ENCODE measurements around the gene TEAD4.

DNA sequence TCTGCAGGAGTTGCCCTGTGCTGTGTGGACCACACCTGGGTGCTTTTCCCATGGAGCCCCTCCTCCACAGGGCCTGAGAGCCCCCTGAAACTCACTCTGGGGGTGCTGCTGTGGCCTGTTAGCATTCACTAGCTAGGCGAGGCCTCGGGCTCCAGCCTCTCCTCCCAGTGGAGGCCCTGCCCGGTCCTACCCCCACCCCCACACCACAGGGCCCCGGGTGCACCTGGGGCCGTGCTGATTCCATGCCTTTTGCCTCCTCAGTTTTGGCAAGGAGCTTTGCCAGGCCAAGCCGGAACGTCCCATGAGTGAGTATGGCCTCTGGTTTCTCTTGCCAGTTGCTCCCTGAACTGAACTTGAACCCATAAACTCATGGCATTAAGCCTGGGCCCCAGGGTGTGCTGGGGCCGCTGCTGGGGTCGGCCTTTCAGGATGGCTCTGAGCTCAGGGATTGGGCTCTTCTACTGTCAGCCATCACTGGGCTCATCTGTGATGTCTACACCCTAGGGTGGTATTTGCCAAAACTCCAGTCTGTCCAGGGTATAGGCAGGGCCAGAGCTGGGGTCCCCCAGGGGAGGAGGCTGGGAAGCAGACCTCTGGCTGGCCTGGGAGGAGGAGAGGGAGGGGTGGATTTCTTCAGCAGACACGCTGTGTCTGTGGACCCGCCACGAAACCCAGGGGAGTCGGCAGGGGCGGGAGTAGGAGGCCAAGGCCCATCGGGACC, 59.2 kb downstream of the TEAD4 start:
- TF ChIP-seq, protein P1, sequence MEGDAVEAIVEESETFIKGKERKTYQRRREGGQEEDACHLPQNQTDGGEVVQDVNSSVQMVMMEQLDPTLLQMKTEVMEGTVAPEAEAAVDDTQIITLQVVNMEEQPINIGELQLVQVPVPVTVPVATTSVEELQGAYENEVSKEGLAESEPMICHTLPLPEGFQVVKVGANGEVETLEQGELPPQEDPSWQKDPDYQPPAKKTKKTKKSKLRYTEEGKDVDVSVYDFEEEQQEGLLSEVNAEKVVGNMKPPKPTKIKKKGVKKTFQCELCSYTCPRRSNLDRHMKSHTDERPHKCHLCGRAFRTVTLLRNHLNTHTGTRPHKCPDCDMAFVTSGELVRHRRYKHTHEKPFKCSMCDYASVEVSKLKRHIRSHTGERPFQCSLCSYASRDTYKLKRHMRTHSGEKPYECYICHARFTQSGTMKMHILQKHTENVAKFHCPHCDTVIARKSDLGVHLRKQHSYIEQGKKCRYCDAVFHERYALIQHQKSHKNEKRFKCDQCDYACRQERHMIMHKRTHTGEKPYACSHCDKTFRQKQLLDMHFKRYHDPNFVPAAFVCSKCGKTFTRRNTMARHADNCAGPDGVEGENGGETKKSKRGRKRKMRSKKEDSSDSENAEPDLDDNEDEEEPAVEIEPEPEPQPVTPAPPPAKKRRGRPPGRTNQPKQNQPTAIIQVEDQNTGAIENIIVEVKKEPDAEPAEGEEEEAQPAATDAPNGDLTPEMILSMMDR (IDR thresholded peaks at IDR 0.05; ENCODE audit: borderline replicate concordance, extremely low read depth, low read length, poor library complexity, severe bottlenecking), result no peak
- TF ChIP-seq EZH2 (IDR thresholded peaks at IDR 0.05; ENCODE audit: borderline replicate concordance, low read depth, low read length, severe bottlenecking), result no peak
